NCI-H526 treated with DMSO at 0.1 percent for 48 hours (cell line): Measurements from ENCODE around the gene PLA2G3.
"Not testable (repeated sequence)": the region's sequence is repeated elsewhere in the genome, so short reads cannot be mapped to it uniquely, and the experiment has no call there.

Experiments
- DNase-seq: peaks from one replicate; lab custom pipeline; 2025; lab: John Stamatoyannopoulos, UW

The PLA2G3 gene

DNA sequence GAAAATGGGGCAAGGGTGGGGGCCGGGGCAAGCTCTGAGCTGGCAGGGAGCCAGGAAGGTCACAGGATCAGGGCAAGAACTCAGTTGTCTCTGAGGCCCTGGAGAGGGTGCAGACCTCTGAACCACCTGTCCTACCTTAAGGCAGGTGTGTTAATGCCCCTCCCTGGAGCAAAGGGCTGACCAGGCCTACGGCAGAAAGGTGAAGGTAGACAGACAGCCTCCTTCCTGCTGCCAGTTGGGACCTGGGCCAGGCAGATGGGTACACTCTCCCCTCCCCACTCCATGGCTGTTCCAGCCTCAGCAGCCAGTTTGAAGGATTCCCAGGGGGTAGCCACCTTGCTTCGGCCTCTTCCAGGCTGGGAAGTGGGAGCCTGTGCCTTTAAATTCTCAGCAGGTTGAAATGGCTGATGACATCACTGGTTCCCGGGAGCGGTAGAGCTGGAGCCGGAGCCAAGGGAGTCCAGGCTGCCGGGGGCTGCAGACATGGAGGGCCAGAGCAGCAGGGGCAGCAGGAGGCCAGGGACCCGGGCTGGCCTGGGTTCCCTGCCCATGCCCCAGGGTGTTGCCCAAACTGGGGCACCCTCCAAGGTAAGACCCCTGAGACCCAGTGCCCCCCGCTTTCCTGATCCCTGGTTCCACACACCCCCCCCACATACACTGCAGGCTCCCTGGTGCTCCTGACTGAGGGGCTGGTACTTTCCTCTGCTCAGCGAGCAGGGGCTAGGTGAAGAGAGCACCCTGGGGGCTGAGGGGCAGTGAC lies 17.6 kb downstream of the PLA2G3 start, which contains the start of gene INPP5J:
Gene INPP5J, plus strand, starts transcription at position 435 of the 760 bp plus-strand sequence. Its CDS starts 49 bp downstream, at position 484.
- peak; percentile 28 for DNase-seq

DNA sequence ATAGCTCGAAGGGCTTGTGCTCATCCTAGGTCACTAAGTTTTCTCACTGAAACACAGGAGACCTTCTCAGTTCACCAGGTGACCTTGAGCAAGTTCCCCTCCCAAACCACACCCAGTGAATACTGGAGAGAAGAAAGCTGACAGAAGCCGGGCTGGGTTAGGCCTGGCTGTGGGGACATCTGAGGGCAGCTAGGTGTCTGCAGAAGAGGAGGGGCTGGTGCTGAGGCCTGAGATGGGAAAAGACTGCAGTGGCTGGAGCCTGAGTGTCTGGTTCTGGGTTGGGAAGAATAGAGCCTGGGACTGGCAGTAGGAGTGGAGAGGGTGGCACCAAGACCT lies 18.1 kb downstream of the PLA2G3 start:
- DNase-seq = no peak

DNA sequence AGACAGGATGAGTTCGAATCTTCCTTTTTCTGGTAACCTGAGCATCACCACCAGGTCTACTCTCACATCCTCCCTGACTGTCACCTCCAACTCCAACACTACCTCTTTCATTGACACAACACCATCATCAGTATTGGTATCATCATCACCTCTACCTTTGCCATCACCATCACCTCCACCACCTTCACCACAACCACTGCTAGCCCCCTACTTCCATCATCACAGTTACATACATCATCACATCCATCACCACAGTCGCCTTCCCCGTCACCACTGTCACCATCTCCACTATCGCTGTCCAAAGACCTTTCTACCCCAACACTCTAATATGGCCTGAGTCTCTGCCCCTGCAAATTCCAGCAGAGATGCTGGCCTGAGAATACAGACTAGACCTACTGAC lies 18.9 kb downstream of the PLA2G3 start:
- DNase-seq = no peak

DNA sequence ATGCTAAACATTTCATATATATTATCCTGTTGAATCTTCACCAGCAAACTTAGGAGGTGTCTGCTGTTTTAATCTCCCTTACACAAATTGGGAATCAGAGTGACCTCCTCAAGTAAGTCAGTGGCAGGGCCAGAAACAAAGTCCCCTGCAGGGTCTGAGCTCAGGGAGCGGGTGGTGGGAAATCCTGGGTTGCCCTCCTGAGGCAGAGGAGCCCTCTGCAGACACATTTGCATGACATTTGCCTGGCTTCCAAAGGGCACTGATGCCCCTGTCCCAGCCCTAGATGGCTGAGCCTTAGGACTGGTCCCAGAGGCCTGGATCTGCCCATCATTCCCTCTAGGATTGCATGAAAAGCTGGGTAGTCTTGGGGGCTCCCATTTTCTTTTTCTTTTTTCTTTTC lies 19.7 kb downstream of the PLA2G3 start:
- no peak for DNase-seq

DNA sequence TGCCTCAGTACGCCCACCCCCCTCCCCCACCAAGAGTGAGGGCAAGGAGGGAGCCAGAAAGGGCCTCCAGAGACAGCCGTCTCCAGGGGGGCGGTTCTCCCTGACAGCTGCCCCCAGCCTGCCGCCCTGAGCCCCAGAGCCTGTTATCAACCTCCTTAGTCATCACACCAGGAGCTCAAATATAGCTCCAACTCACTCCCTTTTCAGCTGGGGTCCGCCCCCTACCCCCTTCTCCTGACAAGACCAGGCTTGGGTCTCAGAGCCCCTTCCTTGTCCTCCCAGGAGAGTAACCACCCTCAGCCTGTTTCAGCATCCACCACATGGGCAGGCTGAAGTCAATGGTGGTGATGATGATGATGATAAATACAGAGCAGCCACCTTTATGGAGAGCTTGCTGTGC lies 20.1 kb downstream of the PLA2G3 start:
- DNase-seq = no peak

DNA sequence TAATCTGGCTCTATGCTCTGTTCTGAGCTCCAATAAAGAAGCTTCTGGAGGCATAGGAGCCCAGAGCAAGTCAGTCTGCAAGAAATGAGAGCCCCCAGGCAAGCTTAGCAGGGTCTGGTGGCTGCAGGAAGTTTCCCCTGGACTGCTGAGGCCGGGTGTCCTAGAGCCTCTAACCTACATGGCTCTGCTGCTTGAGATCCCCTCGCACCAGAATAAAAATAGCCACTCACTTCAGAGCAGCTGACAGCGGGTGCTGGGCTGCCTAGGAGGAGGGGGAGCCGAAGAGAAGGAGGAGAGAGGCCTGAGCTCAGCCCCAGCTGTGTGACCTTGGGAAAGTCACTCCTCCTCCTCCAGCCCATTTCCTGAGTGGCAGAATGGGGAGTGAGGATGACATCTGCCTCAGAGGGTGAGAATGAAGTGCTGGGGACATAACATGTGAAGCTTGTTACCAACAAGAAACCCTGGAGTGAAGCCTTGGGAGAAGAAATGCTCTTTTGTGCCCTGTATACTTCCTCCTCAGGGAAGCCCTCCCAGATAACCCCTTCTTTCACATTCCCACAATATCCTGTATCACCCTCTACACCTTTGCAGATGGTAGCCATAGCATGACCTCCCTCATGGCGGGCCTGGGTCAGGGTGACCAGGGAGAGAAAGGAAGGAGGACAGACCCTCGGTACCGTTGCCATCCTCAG lies 21.1 kb downstream of the PLA2G3 start:
- no peak for DNase-seq

DNA sequence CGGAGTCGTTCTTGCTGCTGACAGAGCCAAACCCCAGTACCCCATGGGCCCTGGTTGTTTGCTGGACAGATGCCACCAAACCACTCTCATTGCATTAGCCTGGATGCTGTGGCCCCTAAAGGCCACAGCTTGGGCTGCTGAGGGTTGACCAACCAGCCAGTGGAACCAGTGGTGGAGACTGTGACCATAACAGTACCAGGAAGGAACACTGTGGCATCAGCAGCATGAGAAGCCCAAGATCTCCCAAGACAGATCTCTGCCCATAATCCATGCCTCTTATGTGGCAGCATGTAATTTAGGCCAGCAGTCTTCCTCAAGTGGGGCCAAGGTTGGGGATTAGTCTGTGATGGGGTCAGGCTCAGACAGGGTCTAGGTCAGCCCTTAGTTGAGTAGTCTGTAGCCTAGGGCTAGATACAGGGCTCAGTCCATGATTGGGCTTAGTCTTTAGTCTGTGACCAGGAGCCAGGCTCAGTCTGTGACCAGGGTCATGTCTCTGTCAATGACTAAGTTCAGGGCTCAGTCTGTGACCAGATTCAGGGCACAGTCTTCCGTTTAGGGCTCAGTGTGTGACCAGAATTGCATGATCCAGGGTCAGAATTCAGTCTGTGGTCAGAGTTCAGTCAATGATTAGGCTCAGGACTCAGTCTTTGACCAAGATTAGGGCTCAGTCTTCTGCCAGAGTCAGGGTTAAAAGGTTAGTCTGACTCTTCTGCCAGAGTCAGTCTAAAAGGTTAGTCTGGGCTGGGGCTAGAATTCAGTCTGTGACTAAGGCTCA lies 22.1 kb downstream of the PLA2G3 start:
- DNase-seq = no peak

DNA sequence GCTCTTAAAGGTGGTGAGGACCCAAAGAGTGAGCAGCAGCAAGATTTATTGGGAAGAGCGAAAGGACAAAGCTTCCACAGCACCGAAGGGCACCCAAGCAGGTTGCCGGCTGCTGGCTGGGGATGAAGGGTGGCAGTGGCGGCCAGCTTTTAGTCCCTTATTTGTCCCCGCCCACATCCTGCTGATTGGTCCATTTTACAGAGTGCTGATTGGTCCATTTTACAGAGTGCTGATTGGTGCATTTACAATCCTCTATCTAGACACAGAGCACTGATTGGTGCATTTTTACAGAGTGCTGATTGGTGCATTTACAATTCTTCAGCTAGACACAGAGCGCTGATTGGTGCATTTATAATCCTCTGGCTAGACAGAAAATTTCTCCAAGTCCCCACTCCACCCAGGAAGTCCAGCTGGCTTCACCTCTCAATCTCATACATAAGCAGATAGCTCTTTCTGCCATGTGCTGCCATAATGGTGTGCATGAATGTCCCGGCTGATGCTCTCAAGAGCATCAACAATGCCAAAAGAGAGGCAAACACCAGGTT lies 27.7 kb downstream of the PLA2G3 start:
- not testable (repeated sequence) for DNase-seq

DNA sequence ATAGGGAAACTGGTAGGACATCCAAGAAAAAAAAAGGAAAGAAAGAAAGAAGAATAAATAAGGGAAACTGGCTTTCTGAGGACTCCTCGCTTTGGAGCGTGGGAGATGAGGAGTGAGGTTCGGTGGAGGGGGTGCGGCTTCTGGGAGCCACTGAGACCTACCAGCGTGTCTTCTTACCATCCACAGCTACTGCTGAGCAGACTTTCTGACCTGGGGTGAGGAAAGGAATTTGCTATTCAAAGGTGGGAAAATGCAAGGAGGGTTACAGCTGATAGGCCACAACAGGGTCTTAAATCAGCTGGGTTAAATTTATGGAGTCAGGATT lies 32.5 kb downstream of the PLA2G3 start:
- no peak for DNase-seq

DNA sequence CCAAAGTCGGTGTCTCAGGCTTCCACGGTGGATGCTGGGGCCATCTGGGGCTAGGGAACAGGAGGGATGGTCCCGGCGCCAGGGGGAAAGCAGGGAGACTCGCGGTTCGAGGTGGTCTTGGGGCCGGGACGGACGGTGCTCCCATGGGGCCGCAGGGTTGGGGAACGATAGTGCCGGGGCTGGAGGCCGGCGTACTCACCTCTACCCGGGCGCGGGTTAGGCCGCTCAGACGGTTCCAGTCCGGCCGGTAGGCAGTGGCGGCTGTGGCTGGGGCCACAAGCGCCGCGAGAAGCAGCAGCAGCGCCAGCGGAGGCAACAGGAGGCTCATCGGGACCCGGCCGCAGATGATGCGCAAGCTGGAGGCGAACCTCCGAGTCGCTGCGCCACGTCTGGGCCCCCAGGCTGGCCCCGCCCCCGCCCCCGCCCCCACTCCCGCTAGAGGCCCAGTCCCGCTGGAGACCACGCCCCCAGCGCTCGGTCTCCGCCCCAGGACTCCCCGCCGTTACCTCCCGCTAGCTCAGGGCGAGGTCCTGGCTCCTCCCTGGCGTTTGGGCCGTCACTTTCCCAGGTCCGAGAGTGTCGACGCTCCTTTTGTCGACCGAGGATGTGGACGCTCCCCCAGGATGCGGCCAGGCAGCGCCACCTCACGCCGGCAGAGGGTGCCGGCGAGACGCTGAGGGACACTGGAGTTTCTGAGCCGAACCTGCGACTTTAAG lies 33.0 kb downstream of the PLA2G3 start, which contains the start of gene SELENOM:
Gene SELENOM, minus strand, starts transcription at position 391 of the 716 bp plus-strand sequence. Its CDS starts 63 bp downstream, at position 328.
- peak; percentile 88 for DNase-seq

DNA sequence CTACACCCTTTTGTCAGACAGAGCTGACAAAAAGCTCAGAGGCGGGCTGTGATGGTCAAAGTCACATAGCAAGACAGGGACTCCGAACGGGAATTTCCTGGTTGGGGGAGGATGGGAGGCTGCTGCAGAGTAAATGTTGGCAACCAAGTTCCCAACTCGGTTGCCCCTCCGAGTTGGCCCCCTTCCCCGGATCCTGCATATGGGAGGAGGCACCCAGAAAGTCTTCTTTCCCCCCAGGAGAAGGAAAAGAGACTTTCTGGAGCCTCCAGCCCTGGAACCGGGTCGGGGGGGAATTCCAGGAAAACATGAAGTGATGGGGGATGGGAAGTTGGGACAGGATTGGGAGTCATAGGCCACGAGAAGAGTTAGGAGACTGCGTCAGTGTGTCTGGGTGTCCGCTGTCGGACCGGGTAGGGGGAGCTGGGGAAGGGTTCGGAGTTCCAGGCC lies 33.6 kb downstream of the PLA2G3 start:
- no peak for DNase-seq

DNA sequence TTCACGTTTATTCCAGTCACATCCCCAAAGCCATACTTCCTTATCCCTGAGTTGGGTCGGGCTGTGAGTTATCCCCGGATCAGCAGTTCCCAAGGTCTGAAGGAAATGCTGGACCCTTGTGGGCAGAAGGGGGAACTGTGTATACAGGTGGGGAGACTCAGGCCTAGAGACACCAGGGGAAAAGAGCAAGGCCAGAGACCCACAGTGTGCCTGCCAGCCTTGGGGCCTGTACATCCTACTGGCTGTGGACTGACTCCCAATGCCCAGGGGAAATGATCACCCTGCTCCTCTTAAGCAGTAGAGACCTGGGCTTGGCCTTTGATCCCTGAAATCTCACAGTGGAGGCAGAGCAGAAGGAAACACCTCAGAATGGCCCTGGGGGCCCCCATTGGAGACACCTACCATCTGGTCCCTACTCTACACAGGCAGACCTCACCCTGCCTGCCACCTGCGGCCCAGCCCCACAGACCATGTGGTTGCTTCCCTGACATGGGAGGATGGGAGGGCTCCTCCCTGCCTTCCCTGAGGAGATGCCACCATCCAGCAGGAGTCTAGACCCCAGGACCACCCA lies 34.2 kb downstream of the PLA2G3 start:
- DNase-seq = no peak

DNA sequence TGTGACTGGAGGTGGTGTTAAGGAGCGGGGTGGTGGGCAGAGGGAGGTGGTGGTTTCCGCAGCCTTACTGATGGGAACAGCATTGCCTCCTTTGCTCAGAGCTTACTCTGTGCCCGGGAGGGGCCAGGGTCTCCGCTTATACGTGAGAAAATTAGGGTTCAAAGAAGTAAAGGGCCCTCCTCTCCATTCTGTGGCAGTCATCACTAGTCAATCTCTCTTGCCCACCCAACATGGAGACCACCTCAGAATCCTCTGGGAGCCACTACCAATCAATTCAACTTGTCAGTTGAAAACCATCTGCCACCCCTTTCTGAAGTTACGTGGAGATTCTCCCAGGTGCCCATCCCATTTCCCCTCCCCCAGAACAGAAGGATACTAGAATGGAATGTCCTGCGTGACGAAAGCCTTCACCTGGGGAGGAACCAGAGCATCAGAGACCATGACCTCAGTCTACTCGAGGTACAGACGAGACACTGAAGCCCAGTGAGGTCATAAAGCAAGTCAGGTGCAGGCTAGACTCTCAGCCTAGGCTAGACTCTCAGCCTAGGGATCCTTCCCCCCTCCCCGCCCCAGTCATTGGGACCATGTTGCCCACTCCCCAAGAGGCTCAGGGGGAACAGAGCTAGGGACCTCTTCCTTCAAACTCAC lies 34.9 kb downstream of the PLA2G3 start:
- no peak for DNase-seq

DNA sequence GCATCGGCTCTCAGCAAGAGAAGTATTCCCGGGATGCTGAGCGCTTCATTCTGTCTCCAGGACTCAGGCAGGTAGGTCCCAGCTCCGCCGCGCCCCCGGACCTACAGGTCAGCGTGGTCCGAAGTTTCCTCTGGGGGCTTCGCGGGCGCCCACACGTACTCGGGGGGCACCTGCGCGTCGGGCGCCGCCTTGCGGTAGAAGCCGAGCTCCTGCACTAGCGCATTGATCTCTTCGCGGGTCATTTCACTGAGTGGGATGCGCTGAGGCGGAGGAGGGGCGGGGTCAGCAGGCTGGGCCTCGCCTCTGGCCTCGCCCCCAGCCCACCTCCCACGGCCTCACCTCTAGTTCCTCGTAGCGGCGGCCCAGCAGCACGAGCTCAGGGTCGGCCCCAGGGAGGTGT lies 35.4 kb downstream of the PLA2G3 start:
- DNase-seq = no peak

DNA sequence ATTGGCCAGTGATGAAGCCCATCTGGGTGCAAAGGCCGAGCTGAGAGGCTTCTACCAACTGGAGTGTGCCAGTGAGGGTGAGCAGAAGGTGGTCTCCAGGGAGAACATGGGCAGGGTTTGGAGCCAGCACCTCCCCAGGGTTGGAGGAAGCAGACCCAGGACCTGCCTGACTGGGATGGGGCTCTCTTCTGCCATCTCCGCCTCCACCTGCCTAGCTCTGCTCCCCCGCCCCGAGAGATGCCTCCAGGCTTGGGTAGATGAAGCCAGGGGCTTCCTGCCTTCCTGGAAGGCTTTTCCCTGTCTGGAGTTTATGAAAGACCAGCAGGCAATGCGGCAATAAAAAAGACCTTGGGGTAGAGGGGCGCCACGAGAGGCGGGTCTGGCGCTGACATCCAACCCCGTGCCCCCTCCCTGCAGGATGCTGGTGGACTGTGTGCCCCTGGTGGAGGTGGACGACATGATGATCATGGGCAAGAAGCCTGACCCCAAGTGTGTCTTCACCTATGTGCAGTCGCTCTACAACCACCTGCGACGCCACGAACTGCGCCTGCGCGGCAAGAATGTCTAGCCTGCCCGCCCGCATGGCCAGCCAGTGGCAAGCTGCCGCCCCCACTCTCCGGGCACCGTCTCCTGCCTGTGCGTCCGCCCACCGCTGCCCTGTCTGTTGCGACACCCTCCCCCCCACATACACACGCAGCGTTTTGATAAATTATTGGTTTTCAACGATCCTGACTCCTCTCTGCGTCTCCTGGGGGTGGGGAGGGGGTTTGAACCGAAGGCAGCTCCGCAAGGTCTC lies 36.2 kb downstream of the PLA2G3 start:
- no peak for DNase-seq

DNA sequence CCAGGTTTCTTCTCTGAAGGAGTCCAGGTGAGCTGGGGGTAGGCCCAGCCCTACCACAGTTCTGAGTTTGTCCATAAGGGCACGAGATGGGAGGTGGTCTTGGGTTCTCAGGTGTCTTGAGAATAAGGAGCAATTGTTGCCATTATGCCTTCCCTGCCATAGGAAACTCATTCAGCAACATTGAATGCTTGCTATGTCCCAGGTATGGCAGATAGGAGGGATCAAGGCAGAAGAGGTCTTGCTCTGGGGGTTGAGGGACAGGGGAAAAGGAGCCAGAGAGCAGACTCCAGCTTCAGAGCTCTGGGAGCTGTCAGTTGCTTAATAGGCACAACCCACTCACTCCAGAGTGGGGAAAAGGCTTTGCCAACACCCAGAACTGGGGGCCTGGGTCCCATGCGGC lies 37.2 kb downstream of the PLA2G3 start:
- no peak for DNase-seq

DNA sequence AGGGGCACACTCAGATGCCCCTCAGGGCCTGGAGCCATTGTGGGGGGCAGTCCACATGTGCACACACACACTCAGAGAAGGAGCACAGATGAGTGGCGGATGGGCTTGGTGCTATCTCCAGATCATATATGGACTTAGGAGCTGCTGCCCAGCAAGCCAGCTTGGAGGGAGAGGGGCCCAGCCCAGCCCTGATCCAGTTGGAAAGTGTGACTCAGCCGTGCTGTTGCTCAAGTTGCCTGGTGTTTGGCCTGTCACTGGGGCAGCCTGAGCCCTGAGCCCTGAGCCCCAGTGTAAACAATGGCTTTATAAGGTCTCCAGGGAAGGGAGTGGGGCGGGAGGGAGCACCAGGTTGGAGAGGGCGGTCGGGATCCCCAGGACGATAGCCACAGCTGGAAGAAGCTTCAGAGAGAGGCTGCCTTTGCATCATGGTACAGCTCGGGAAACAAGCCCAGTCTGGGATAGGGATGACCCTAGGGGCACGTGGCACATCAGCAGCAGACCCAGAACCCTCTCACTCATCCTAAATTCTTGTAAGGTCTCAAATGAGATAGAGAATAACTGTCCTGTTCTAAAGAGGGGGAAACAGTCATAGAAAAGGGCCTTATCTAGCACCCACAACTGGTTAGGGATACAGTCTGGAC lies 37.7 kb downstream of the PLA2G3 start:
- no peak for DNase-seq

DNA sequence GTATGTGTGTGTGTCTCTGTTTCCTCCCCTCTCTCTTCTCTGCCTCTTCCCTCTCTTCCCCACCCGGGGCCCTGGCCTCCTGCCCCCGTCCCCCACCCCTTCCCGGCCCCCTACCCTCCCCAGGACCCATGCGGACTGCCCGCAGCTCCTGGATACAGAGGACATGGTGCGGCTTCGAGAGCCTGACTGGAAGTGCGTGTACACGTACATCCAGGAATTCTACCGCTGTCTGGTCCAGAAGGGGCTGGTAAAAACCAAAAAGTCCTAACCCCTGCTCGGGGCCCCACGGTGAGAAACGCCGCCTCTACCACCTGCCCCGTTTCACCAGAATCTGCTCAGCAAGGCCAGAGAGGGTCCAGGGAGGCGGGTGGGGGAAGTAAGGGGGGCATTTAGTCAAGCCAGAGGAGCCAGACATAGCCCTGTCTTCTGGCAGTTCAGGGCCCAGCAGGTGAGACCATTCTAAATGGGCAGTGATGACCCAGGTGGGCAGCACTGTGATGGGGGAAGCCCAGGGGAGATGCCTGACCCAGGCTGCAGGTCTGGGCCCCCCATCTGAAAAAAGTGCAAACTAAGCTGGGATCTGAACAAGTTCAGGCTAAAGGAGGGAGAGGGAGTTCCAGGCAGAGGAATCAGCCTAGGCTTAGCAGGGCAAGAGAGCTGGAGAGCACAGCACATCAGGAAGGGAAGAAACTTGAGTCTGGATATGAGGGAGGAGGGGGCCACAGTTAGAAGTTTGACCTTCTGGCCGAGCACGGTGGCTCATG lies 39.4 kb downstream of the PLA2G3 start:
- DNase-seq = no peak
